K562 (cell line): ENCODE results near the gene IP6K1. TPM values are rescaled to one million over a fixed set of nuclear protein-coding genes. Genes with fewer than 3 reads are reported as not detected.

Experiments used
- ATF1 ChIP-seq, 2 experiments: fragments of 450-650 bp in 1 of 2; IDR thresholded peaks; 2 replicates each; pipeline ENCODE4 v1.6.1; 2016; ENCODE audit warnings: missing compliant biosample characterization in 1 of 2, missing genetic modification characterization in 1 of 2
- ATF7 ChIP-seq: fragments of 450-650 bp; IDR thresholded peaks from 2 replicates; pipeline ENCODE4 v1.7.1; 2014; ENCODE audit warnings: mild to moderate bottlenecking, moderate library complexity
- CEBPZ ChIP-seq: fragments of 150-350 bp; IDR thresholded peaks from 2 replicates; pipeline ENCODE4 v1.6.1; 2014; ENCODE audit warnings: low read depth, mild to moderate bottlenecking, low read length, borderline replicate concordance
- CREM ChIP-seq: IDR thresholded peaks from 2 replicates; pipeline ENCODE4 v1.6.1; 2014; ENCODE audit warnings: antibody characterized with exemption, low read depth
- DEAF1 ChIP-seq: fragments of 450-650 bp; formaldehyde crosslinking; IDR thresholded peaks from 2 replicates; pipeline ENCODE4 v1.4.0; 2020; ENCODE audit warnings: mild to moderate bottlenecking, moderate library complexity
- FOXA1 ChIP-seq: fragments of 450-650 bp; IDR thresholded peaks from 2 replicates; pipeline ENCODE4 v1.6.1; 2016; ENCODE audit warnings: mild to moderate bottlenecking, borderline replicate concordance
- GABPB1 ChIP-seq: sonication (generic); formaldehyde crosslinking; IDR thresholded peaks from 2 replicates; pipeline ENCODE4 v1.8.0; 2022; ENCODE audit warnings: mild to moderate bottlenecking, missing genetic modification reagents
- HMG20B ChIP-seq: fragments of 250-450 bp; sonication (Bioruptor Pico); IDR thresholded peaks from 2 replicates; pipeline ENCODE4 v1.5.0; 2021; ENCODE audit warnings: mild to moderate bottlenecking
- HNRNPL ChIP-seq: fragments of 200-400 bp; formaldehyde crosslinking; IDR thresholded peaks from 2 replicates; pipeline ENCODE4 v1.6.1; 2017; ENCODE audit warnings: low read depth, mild to moderate bottlenecking, low read length
- IRF2 ChIP-seq: sonication (generic); formaldehyde crosslinking; IDR thresholded peaks from 2 replicates; pipeline ENCODE4 v1.8.1; 2022; ENCODE audit warnings: mild to moderate bottlenecking, missing genetic modification reagents
- MAFF ChIP-seq: IDR thresholded peaks from 2 replicates; pipeline ENCODE4 v1.6.1; 2012; ENCODE audit warnings: low read length, improper control_type of control experiment
- MCM3 ChIP-seq: fragments of 450-650 bp; IDR thresholded peaks from 2 replicates; pipeline ENCODE4 v1.6.1; 2016
- PHF20 ChIP-seq: fragments of 450-650 bp; IDR thresholded peaks from 2 replicates; pipeline ENCODE4 v1.6.1; 2018; ENCODE audit not compliant: partially characterized antibody
- PHTF2 ChIP-seq: fragments of 250-450 bp; sonication (Bioruptor Pico); IDR thresholded peaks from 2 replicates; pipeline ENCODE4 v1.5.0; 2021; ENCODE audit warnings: mild to moderate bottlenecking
- POLR2G ChIP-seq: fragments of 200-400 bp; formaldehyde crosslinking; IDR thresholded peaks from 2 replicates; pipeline ENCODE4 v1.6.1; 2017; ENCODE audit warnings: low read depth, mild to moderate bottlenecking, antibody characterized with exemption, low read length, moderate library complexity
- RUNX1 ChIP-seq: sonication (generic); IDR thresholded peaks from 2 replicates; pipeline ENCODE4 v1.6.1; 2016; ENCODE audit warnings: antibody characterized with exemption, low read depth
- SNAPC5 ChIP-seq: fragments of 250-450 bp; sonication (Bioruptor Pico); IDR thresholded peaks from 2 replicates; pipeline ENCODE4 v1.8.0; 2021; ENCODE audit warnings: moderate library complexity, mild to moderate bottlenecking, inconsistent platforms
- SNIP1 ChIP-seq: fragments of 450-650 bp; IDR thresholded peaks from 2 replicates; pipeline ENCODE4 v1.7.1; 2017; ENCODE audit warnings: low read depth, mild to moderate bottlenecking
- XRCC3 ChIP-seq: fragments of 450-650 bp; IDR thresholded peaks from 2 replicates; pipeline ENCODE4 v1.6.1; 2017; ENCODE audit warnings: mild to moderate bottlenecking, moderate library complexity
- ZBTB2 ChIP-seq: fragments of 450-650 bp; IDR thresholded peaks from 2 replicates; pipeline ENCODE4 v1.6.1; 2016; ENCODE audit warnings: antibody characterized with exemption
- ZC3H8 ChIP-seq: fragments of 450-650 bp; IDR thresholded peaks from 2 replicates; pipeline ENCODE4 v1.6.1; 2017
- ZFP36 ChIP-seq: fragments of 150-350 bp; IDR thresholded peaks from 2 replicates; pipeline ENCODE4 v1.6.1; 2018; ENCODE audit warnings: low read length, low read depth; ENCODE audit not compliant: partially characterized antibody
- ZNF512 ChIP-seq: IDR thresholded peaks from 2 replicates; pipeline ENCODE4 v1.6.1; 2016; ENCODE audit warnings: missing genetic modification characterization, missing compliant biosample characterization
- polyA plus RNA-seq, 8 experiments: library from polyadenylated mRNA; depleted of rRNA in 4 of 8; stranded (reverse) in 5 of 8; unstranded in 3 of 8; fragments of >200 nt; fragmentation: Nextera tagmentation in 2 of 8; fragmentation: Illumina TruSeq in 1 of 8; extraction: Ambion mirVana in 2 of 8; extraction: Trizol in 1 of 8; gene quantifications; 2 replicates each; pipeline versions ENCODE4 v1.2.1 to v1.2.3, GENCODE V29; 2011 to 2014; ENCODE audit warnings: inconsistent platforms in 1 of 8, missing spikeins in 1 of 8
- total RNA-seq, 7 experiments: library from RNA; depleted of rRNA in 6 of 7; stranded (reverse); fragments of >200 nt in 6 of 7; fragmentation: Illumina TruSeq in 2 of 7; extraction: Trizol in 2 of 7; gene quantifications; 2 replicates each; pipeline versions ENCODE4 v1.2.1 to v1.2.3, GENCODE V29; 2011 to 2021; ENCODE audit warnings: low replicate concordance in 1 of 7

Gene IP6K1
- total and polyA plus RNA-seq, 9 of the 15 experiments (the other 6 are each of a cell fraction or from before 2014, with no cell fraction given) = 0.46 to 29.2 (median 13.1) TPM

- TF ChIP-seq CREM (peak; percentile 33; the same call in 1 of the 2 replicates), SNAPC5 (CRISPR knock-in tag) (no peak), ATF1 (CRISPR knock-in tag; IDR thresholded peaks at IDR 0.05) (no peak), ATF1 (tag; IDR thresholded peaks at IDR 0.05) (no peak), IRF2 (CRISPR knock-in tag) (no peak), ATF7 (no peak), ZBTB2 (no peak), DEAF1 (no peak), ZNF512 (tag) (no peak), FOXA1 (no peak), HNRNPL (peak; percentile 8; the same call in 1 of the 2 replicates), POLR2G (peak; percentile 68), MAFF (no peak), XRCC3 (no peak), GABPB1 (no peak), PHF20 (no peak), PHTF2 (CRISPR knock-in tag) (no peak), CEBPZ (no peak), SNIP1 (no peak), RUNX1 (no peak), MCM3 (no peak), ZC3H8 (no peak), ZFP36 (no peak), HMG20B (CRISPR knock-in tag) (no peak)
Observed at GRCh38 chr3:49803465-49804140, 17.3 kb upstream of the IP6K1 start (continued).
